GM21447 (cell line): ENCODE results near the gene ZFR2.
"Not testable (repeated sequence)": the region's sequence is repeated elsewhere in the genome, so short reads cannot be mapped to it uniquely, and the experiment has no call there.

Experiments used
- ATAC-seq: cut with Tn5 transposase; IDR thresholded peaks from one replicate; pipeline ENCODE4 v1.9.1; 2021; ENCODE audit not compliant: unreplicated experiment

Gene ZFR2

GRCh38 chr19:3874695-3875094 is 5.9 kb upstream of the ZFR2 start:
- ATAC-seq, result not testable (repeated sequence)

GRCh38 chr19:3873151-3873550 is 4.3 kb upstream of the ZFR2 start:
- ATAC-seq, result no peak

- ATAC-seq, result no peak
Measured at GRCh38 chr19:3867971-3868769, 668 bp downstream of the ZFR2 start.

- no peak for ATAC-seq
Measured at GRCh38 chr19:3866910-3867638, 1.8 kb downstream of the ZFR2 start.

- ATAC-seq, result no peak
Measured at GRCh38 chr19:3863648-3864047, 5.2 kb downstream of the ZFR2 start.

GRCh38 chr19:3862826-3863500 is 5.9 kb downstream of the ZFR2 start:
- ATAC-seq, result no peak

GRCh38 chr19:3860499-3860898 is 8.3 kb downstream of the ZFR2 start:
- no peak for ATAC-seq

GRCh38 chr19:3857449-3858003 is 11.3 kb downstream of the ZFR2 start:
- ATAC-seq, result no peak

- no peak for ATAC-seq
Measured at GRCh38 chr19:3855320-3855719, 13.5 kb downstream of the ZFR2 start.

GRCh38 chr19:3852614-3853254 is 16.1 kb downstream of the ZFR2 start:
- no peak for ATAC-seq

GRCh38 chr19:3852177-3852511 is 16.7 kb downstream of the ZFR2 start:
- ATAC-seq, result no peak

GRCh38 chr19:3851254-3852176 is 17.3 kb downstream of the ZFR2 start:
- ATAC-seq, result no peak

- ATAC-seq, result no peak
Measured at GRCh38 chr19:3850320-3850972, 18.4 kb downstream of the ZFR2 start.

GRCh38 chr19:3849787-3850186 is 19.1 kb downstream of the ZFR2 start:
- no peak for ATAC-seq

GRCh38 chr19:3849092-3849491 is 19.7 kb downstream of the ZFR2 start:
- ATAC-seq, result no peak

- ATAC-seq, result no peak
Measured at GRCh38 chr19:3844596-3844995, 24.2 kb downstream of the ZFR2 start.

- ATAC-seq, result no peak
Measured at GRCh38 chr19:3842948-3843347, 25.9 kb downstream of the ZFR2 start.

- no peak for ATAC-seq
Measured at GRCh38 chr19:3840804-3841203, 28.0 kb downstream of the ZFR2 start.

GRCh38 chr19:3839941-3840340 is 28.9 kb downstream of the ZFR2 start:
- no peak for ATAC-seq

GRCh38 chr19:3838661-3839060 is 30.2 kb downstream of the ZFR2 start:
- no peak for ATAC-seq
